ENCODE measurements around the gene GRK3. TPM values are rescaled to one million over a fixed set of nuclear protein-coding genes. Genes with fewer than 3 reads are reported as not detected.
"Not testable (repeated sequence)": the region's sequence is repeated elsewhere in the genome, so short reads cannot be mapped to it uniquely, and the experiment has no call there.

Gene GRK3
- total RNA-seq, 1 donor from 2014 or later: 0.20 TPM

GRCh38 chr22:25551396-25551795 lies 13.1 kb upstream of the GRK3 start:
- no peak for DNase-seq (ENCODE audit: low read depth, low spot score)

GRCh38 chr22:25552405-25552804 lies 12.1 kb upstream of the GRK3 start:
- not testable (repeated sequence) for DNase-seq (ENCODE audit: low read depth, low spot score)

- no peak for DNase-seq (ENCODE audit: low read depth, low spot score)
Observed at GRCh38 chr22:25553131-25553530, 11.3 kb upstream of the GRK3 start.

- no peak for DNase-seq (ENCODE audit: low read depth, low spot score)
Observed at GRCh38 chr22:25554238-25554671, 10.2 kb upstream of the GRK3 start.

GRCh38 chr22:25554689-25555088 lies 9.8 kb upstream of the GRK3 start:
- no peak for DNase-seq (ENCODE audit: low read depth, low spot score)

GRCh38 chr22:25555586-25555985 lies 8.9 kb upstream of the GRK3 start:
- DNase-seq (ENCODE audit: low read depth, low spot score): no peak

- no peak for DNase-seq (ENCODE audit: low read depth, low spot score)
Observed at GRCh38 chr22:25557218-25557617, 7.3 kb upstream of the GRK3 start.

- no peak for DNase-seq (ENCODE audit: low read depth, low spot score)
Observed at GRCh38 chr22:25558341-25558740, 6.1 kb upstream of the GRK3 start.

- DNase-seq (ENCODE audit: low read depth, low spot score): not testable (repeated sequence)
Observed at GRCh38 chr22:25559910-25560309, 4.6 kb upstream of the GRK3 start.

GRCh38 chr22:25561182-25561581 lies 3.3 kb upstream of the GRK3 start:
- not testable (repeated sequence) for DNase-seq (ENCODE audit: low read depth, low spot score)

GRCh38 chr22:25561927-25562326 lies 2.5 kb upstream of the GRK3 start:
- not testable (repeated sequence) for DNase-seq (ENCODE audit: low read depth, low spot score)

- not testable (repeated sequence) for DNase-seq (ENCODE audit: low read depth, low spot score)
Observed at GRCh38 chr22:25562966-25563760, 1.3 kb upstream of the GRK3 start.

GRCh38 chr22:25563761-25564319 lies 635 bp upstream of the GRK3 start:
- DNase-seq (ENCODE audit: low read depth, low spot score): no peak

- no peak for DNase-seq (ENCODE audit: low read depth, low spot score)
Observed at GRCh38 chr22:25564979-25565677, 653 bp downstream of the GRK3 start.

- DNase-seq (ENCODE audit: low read depth, low spot score): no peak
Observed at GRCh38 chr22:25566186-25566897, 1.9 kb downstream of the GRK3 start.

- DNase-seq (ENCODE audit: low read depth, low spot score): no peak
Observed at GRCh38 chr22:25566898-25567235, 2.4 kb downstream of the GRK3 start.

- DNase-seq (ENCODE audit: low read depth, low spot score): no peak
Observed at GRCh38 chr22:25567251-25567675, 2.8 kb downstream of the GRK3 start.

- DNase-seq (ENCODE audit: low read depth, low spot score): not testable (repeated sequence)
Observed at GRCh38 chr22:25568066-25568465, 3.6 kb downstream of the GRK3 start.

GRCh38 chr22:25569361-25569760 lies 4.9 kb downstream of the GRK3 start:
- no peak for DNase-seq (ENCODE audit: low read depth, low spot score)

- no peak for DNase-seq (ENCODE audit: low read depth, low spot score)
Observed at GRCh38 chr22:25569983-25570382, 5.5 kb downstream of the GRK3 start.

- no peak for DNase-seq (ENCODE audit: low read depth, low spot score)
Observed at GRCh38 chr22:25570486-25570885, 6.0 kb downstream of the GRK3 start.
